Measurements from ENCODE around the gene RNF145. TPM values are rescaled to one million over a fixed set of nuclear protein-coding genes. Genes with fewer than 3 reads are reported as not detected.

Gene RNF145
- total RNA-seq, 1 donor from 2014 or later: 46.7 TPM

- peak; percentile 51 for DNase-seq (ENCODE audit: low read depth)
- Histone ChIP-seq H3K4me3 (ENCODE audit: low read depth, low read length) (no peak overlapping the region), H3K27me3 (ENCODE audit: control insufficient read depth, insufficient read depth, low read length) (no peaks in the 10 kb centered on the region), H3K36me3 (ENCODE audit: control insufficient read depth, insufficient read depth, low read length) (no peaks in the 10 kb centered on the region)
- TF ChIP-seq, protein P1, sequence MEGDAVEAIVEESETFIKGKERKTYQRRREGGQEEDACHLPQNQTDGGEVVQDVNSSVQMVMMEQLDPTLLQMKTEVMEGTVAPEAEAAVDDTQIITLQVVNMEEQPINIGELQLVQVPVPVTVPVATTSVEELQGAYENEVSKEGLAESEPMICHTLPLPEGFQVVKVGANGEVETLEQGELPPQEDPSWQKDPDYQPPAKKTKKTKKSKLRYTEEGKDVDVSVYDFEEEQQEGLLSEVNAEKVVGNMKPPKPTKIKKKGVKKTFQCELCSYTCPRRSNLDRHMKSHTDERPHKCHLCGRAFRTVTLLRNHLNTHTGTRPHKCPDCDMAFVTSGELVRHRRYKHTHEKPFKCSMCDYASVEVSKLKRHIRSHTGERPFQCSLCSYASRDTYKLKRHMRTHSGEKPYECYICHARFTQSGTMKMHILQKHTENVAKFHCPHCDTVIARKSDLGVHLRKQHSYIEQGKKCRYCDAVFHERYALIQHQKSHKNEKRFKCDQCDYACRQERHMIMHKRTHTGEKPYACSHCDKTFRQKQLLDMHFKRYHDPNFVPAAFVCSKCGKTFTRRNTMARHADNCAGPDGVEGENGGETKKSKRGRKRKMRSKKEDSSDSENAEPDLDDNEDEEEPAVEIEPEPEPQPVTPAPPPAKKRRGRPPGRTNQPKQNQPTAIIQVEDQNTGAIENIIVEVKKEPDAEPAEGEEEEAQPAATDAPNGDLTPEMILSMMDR (IDR thresholded peaks at IDR 0.05; ENCODE audit: insufficient read depth, low read length, poor library complexity, severe bottlenecking): no peak
Observed at GRCh38 chr5:159135896-159136531, 73.3 kb downstream of the RNF145 start.

DNA sequence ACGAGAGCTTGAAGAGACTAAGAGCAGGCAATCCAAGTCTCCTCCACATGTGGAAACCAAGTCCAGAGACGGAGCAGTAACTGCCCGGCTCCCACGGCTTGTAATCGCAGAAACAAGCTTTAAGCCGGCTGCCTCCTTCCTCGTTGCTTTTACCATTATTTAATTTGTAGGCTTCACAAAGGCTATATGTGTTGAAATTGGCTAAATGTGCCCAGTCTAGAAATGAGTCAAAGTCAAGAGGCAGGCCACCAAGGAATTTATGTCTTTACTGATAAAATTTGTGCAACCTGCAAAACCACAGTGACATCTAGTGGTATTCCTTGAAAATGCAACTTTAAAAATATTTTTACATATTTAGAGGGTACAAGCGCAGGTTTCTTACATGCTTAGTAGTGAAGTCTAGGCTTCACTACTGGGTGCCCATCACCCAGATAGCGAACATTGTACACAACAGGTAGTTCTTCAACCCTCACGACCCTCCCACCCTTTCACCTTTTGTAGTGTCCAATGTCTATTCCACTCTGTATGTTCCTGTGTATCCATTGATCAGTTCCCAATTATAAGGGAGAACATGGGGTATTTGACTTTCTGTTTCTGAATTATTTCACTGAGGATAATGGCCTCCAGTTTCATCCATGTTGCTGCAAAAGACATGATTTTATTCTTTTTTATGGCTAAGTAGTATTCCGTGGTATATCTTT lies 76.2 kb downstream of the RNF145 start:
- no peaks in the 10 kb centered on the region for H3K27me3 ChIP-seq (ENCODE audit: control insufficient read depth, insufficient read depth, low read length)
- TF ChIP-seq, protein P1 (IDR thresholded peaks at IDR 0.05; ENCODE audit: insufficient read depth, low read length, poor library complexity, severe bottlenecking): peak; percentile 70
- no peaks in the 10 kb centered on the region for H3K36me3 ChIP-seq (ENCODE audit: control insufficient read depth, insufficient read depth, low read length)
- H3K4me3 ChIP-seq (ENCODE audit: low read depth, low read length): no peak overlapping the region
- peak; percentile 12 for DNase-seq (ENCODE audit: low read depth)

- Histone ChIP-seq H3K27me3 (ENCODE audit: control insufficient read depth, insufficient read depth, low read length) (no peaks in the 10 kb centered on the region), H3K36me3 (ENCODE audit: control insufficient read depth, insufficient read depth, low read length) (no peaks in the 10 kb centered on the region), H3K4me3 (ENCODE audit: low read depth, low read length) (no peak overlapping the region)
- TF ChIP-seq, protein P1 (IDR thresholded peaks at IDR 0.05; ENCODE audit: insufficient read depth, low read length, poor library complexity, severe bottlenecking): no peak
- DNase-seq (ENCODE audit: low read depth): no peak
Observed at GRCh38 chr5:159132429-159133040, 76.8 kb downstream of the RNF145 start.

GRCh38 chr5:159131951-159132350 lies 77.4 kb downstream of the RNF145 start:
- TF ChIP-seq, protein P1 (IDR thresholded peaks at IDR 0.05; ENCODE audit: insufficient read depth, low read length, poor library complexity, severe bottlenecking): no peak
- H3K27me3 ChIP-seq (ENCODE audit: control insufficient read depth, insufficient read depth, low read length): no peaks in the 10 kb centered on the region
- no peak for DNase-seq (ENCODE audit: low read depth)
- no peaks in the 10 kb centered on the region for H3K36me3 ChIP-seq (ENCODE audit: control insufficient read depth, insufficient read depth, low read length)
- no peak overlapping the region for H3K4me3 ChIP-seq (ENCODE audit: low read depth, low read length)

- no peak for DNase-seq (ENCODE audit: low read depth)
- TF ChIP-seq, protein P1 (IDR thresholded peaks at IDR 0.05; ENCODE audit: insufficient read depth, low read length, poor library complexity, severe bottlenecking): no peak
Observed at GRCh38 chr5:159130871-159131270, 78.5 kb downstream of the RNF145 start.

More at GRCh38 chr5:159130871-159131270, 78.5 kb downstream of the RNF145 start:
- Histone ChIP-seq H3K36me3 (ENCODE audit: control insufficient read depth, insufficient read depth, low read length) (no peaks in the 10 kb centered on the region), H3K4me3 (ENCODE audit: low read depth, low read length) (no peak overlapping the region), H3K27me3 (ENCODE audit: control insufficient read depth, insufficient read depth, low read length) (no peaks in the 10 kb centered on the region)
